Measurements from ENCODE around the gene PGLYRP4. TPM values are rescaled to one million over a fixed set of nuclear protein-coding genes. Genes with fewer than 3 reads are reported as not detected.

Gene PGLYRP4
- total and polyA plus RNA-seq, 2 experiments from 2014 or later = not detected

GRCh38 chr1:153357853-153358690 is 9.4 kb upstream of the PGLYRP4 start, which contains the start of gene S100A9:
Gene S100A9, plus strand, starts transcription at chr1:153357854. Its CDS starts 430 bp downstream, at chr1:153358284.
- H4K20me1 ChIP-seq (ENCODE audit: insufficient read depth) = no peaks in the 10 kb centered on the region
- no peaks in the 10 kb centered on the region for H3K79me2 ChIP-seq (ENCODE audit: insufficient read depth)
- peaks cover 5% of the 10 kb centered on the region for H3K27me3 ChIP-seq (replicated peaks; ENCODE audit: insufficient read depth)
- H3K9me3 ChIP-seq (ENCODE audit: low read depth) = no peaks in the 10 kb centered on the region
- in situ Hi-C loops (cut with MboI) = loop anchor here (25.0 kb wide), 1 partner anchor 379 kb away; the partner anchor contains the start of gene INTS3
- H3K4me1 ChIP-seq (ENCODE audit: insufficient read depth) = no peaks in the 10 kb centered on the region
- no peak within 1 kb of the TSS for H3K4me3 ChIP-seq
- no peaks in the 10 kb centered on the region for H3K9me2 ChIP-seq (ENCODE audit: insufficient read depth)
- H3K9ac ChIP-seq = no peak within 1 kb of the TSS
- H3K36me3 ChIP-seq (ENCODE audit: low read depth) = no peaks in the 10 kb centered on the region
- DNase-seq = no peak
- TF ChIP-seq EZH2 (IDR thresholded peaks at IDR 0.05; ENCODE audit: insufficient read depth, poor library complexity, severe bottlenecking) (no peak), EZH2phosphoT487 (IDR thresholded peaks at IDR 0.05; ENCODE audit: insufficient read depth, low read depth) (no peak)
- no peak within 1 kb of the TSS for H3K27ac ChIP-seq
- H2AFZ ChIP-seq = no peak within 1 kb of the TSS
- no peak within 1 kb of the TSS for H3K4me2 ChIP-seq (ENCODE audit: unreplicated experiment)
- no peaks in the 10 kb centered on the region for H3F3A ChIP-seq (ENCODE audit: insufficient read depth)
- 50 to 53% methylated on average over 11 of the region's 11 CpGs for WGBS, 2 experiments (ENCODE audit: low coverage in 1 of 2, low lambda C conversion rate in 2 of 2, missing lambda C conversion rate in 2 of 2)

DNA sequence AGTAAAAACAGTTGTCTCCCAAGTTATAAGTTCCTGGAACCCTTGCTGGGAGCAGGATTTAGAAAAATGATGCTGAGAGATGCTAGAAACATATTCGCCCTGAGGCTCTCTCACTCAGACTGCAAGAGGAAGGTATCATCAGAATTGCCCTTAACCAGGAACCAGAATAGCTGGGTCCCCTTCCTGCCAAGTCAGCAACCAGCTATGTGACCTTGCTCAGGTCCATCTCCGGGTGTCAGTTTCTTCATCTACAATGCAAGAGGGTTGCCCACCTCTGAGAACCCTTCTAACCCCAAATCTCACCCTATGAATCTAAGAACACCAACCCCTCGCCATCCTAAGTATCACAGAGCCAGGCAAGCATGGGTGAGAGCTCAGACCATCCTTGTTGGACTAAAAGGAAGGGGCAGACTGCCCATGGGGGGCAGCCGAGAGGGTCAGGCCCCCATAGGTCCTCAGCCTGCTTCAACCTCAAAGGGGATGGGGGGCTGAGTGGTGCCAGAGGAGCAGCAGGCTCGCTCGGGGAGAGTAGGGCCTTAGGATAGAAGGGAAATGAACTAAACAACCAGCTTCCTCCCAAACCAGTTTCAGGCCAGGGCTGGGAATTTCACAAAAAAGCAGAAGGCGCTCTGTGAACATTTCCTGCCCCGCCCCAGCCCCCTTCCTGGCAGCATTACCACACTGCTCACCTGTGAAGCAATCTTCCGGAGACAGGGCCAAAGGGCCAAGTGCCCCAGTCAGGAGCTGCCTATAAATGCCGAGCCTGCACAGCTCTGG is 8.6 kb upstream of the PGLYRP4 start:
- Histone ChIP-seq H3K36me3 (ENCODE audit: low read depth) (no peaks in the 10 kb centered on the region), H3K4me2 (ENCODE audit: unreplicated experiment) (no peak overlapping the region), H3F3A (ENCODE audit: insufficient read depth) (no peaks in the 10 kb centered on the region), H3K9ac (no peak overlapping the region), H3K27ac (no peak overlapping the region), H3K9me2 (ENCODE audit: insufficient read depth) (no peaks in the 10 kb centered on the region), H3K9me3 (ENCODE audit: low read depth) (no peaks in the 10 kb centered on the region), H4K20me1 (ENCODE audit: insufficient read depth) (no peaks in the 10 kb centered on the region), H3K4me3 (no peak overlapping the region), H2AFZ (no peak overlapping the region), H3K79me2 (ENCODE audit: insufficient read depth) (no peaks in the 10 kb centered on the region), H3K27me3 (replicated peaks; ENCODE audit: insufficient read depth) (no peaks in the 10 kb centered on the region; the same call in none of the 2 replicates), H3K4me1 (ENCODE audit: insufficient read depth) (no peaks in the 10 kb centered on the region)
- WGBS, 2 experiments (ENCODE audit: low coverage in 1 of 2, low lambda C conversion rate in 2 of 2, missing lambda C conversion rate in 2 of 2) = 57 to 65% methylated on average over 10 of the region's 10 CpGs
- in situ Hi-C loops (cut with MboI) = loop anchor here (25.0 kb wide), 1 partner anchor 380 kb away; the partner anchor contains the start of gene INTS3
- TF ChIP-seq EZH2phosphoT487 (IDR thresholded peaks at IDR 0.05; ENCODE audit: insufficient read depth, low read depth) (no peak), EZH2 (IDR thresholded peaks at IDR 0.05; ENCODE audit: insufficient read depth, poor library complexity, severe bottlenecking) (no peak)
- DNase-seq = no peak

- Histone ChIP-seq H3K27me3 (replicated peaks; ENCODE audit: insufficient read depth) (peaks cover 6% of the 10 kb centered on the region), H3K4me2 (ENCODE audit: unreplicated experiment) (no peak overlapping the region), H2AFZ (no peak overlapping the region), H3K79me2 (ENCODE audit: insufficient read depth) (no peaks in the 10 kb centered on the region), H3K27ac (no peak overlapping the region), H3K9me2 (ENCODE audit: insufficient read depth) (no peaks in the 10 kb centered on the region), H3K9me3 (ENCODE audit: low read depth) (no peaks in the 10 kb centered on the region), H3K36me3 (ENCODE audit: low read depth) (no peaks in the 10 kb centered on the region), H3F3A (ENCODE audit: insufficient read depth) (no peaks in the 10 kb centered on the region), H4K20me1 (ENCODE audit: insufficient read depth) (no peaks in the 10 kb centered on the region), H3K4me1 (ENCODE audit: insufficient read depth) (no peaks in the 10 kb centered on the region), H3K9ac (no peak overlapping the region), H3K4me3 (no peak overlapping the region)
- WGBS, 2 experiments (ENCODE audit: low coverage in 1 of 2, low lambda C conversion rate in 2 of 2, missing lambda C conversion rate in 2 of 2) = 49 to 59% methylated on average over 7 to 8 of the region's 8 CpGs
- TF ChIP-seq EZH2 (IDR thresholded peaks at IDR 0.05; ENCODE audit: insufficient read depth, poor library complexity, severe bottlenecking) (no peak), EZH2phosphoT487 (IDR thresholded peaks at IDR 0.05; ENCODE audit: insufficient read depth, low read depth) (no peak)
- in situ Hi-C loops (cut with MboI) = loop anchor here (25.0 kb wide), 1 partner anchor 381 kb away; the partner anchor contains the start of gene INTS3
- no peak for DNase-seq
Measured at GRCh38 chr1:153356392-153357075, 7.9 kb upstream of the PGLYRP4 start.
